Erythroblast (primary cell): ENCODE data around the gene FERD3L.

Source experiments
- GATA1 ChIP-seq: IDR thresholded peaks from 2 replicates; pipeline ENCODE4 v1.6.1; 2011; ENCODE audit warnings: low read depth, mild to moderate bottlenecking, control low read depth, low read length, moderate library complexity
- POLR2A ChIP-seq: IDR thresholded peaks from 2 replicates; pipeline ENCODE4 v1.6.1; 2011; ENCODE audit warnings: mild to moderate bottlenecking, low read length

- TF ChIP-seq POLR2A, result no peak
- no peak for TF ChIP-seq GATA1
Observed at GRCh38 chr7:19133886-19134285, 11.3 kb downstream of the FERD3L start.
